Fibroblast of the aortic adventitia (primary cell): Measurements from ENCODE around the gene TTLL13. TPM values are rescaled to one million over a fixed set of nuclear protein-coding genes. Genes with fewer than 3 reads are reported as not detected.
A peak's percentile ranks its signal among the peaks of the same experiment; 100 is the strongest.

Experiments
- DNase-seq: peaks from one replicate; pipeline ENCODE4 v3.0.0-alpha.2; 2010; ENCODE audit warnings: low read depth
- H3K4me3 ChIP-seq: 2 replicates; pipeline ENCODE4 v1.5.1; 2011; ENCODE audit warnings: low read depth, mild to moderate bottlenecking, control low read depth, low read length, moderate library complexity
- CTCF ChIP-seq: IDR thresholded peaks from 2 replicates; pipeline ENCODE4 v1.5.1; 2011; ENCODE audit warnings: mild to moderate bottlenecking, low read length, control low read depth, inconsistent platforms; ENCODE audit not compliant: insufficient read depth
- total RNA-seq: library from RNA; depleted of rRNA; stranded (reverse); fragments of >200 nt; gene quantifications from 2 replicates; pipeline ENCODE4 v1.2.3, GENCODE V29; 2012; ENCODE audit warnings: low replicate concordance

TTLL13 gene
- total RNA-seq, 1 donor: 0.09 TPM

- DNase-seq: peak; percentile 54
- TF ChIP-seq CTCF: no peak
- H3K4me3 ChIP-seq: no peak overlapping the region
These were observed 12.5 kb downstream of the TTLL13 start for GRCh38 chr15:90261811-90262210.

GRCh38 chr15:90262426-90262825, 13.1 kb downstream of the TTLL13 start:
- DNase-seq: peak; percentile 19
- no peak overlapping the region for H3K4me3 ChIP-seq
- TF ChIP-seq CTCF: no peak

GRCh38 chr15:90264671-90265070, 15.3 kb downstream of the TTLL13 start:
- TF ChIP-seq CTCF: no peak
- no peak for DNase-seq
- H3K4me3 ChIP-seq: peak overlapping the region; percentile 87

- peak; percentile 88 for DNase-seq
- no peak for TF ChIP-seq CTCF
- peak within 1 kb of the TSS; percentile 87 for H3K4me3 ChIP-seq
These were observed 16.1 kb downstream of the TTLL13 start, which contains the start of gene NGRN for GRCh38 chr15:90265271-90266060. NGRN (plus strand) TSS chr15:90265672; CDS start chr15:90265713, 41 bp downstream.

GRCh38 chr15:90266061-90266431, 16.7 kb downstream of the TTLL13 start:
- H3K4me3 ChIP-seq: peak overlapping the region; percentile 87
- no peak for TF ChIP-seq CTCF
- peak; percentile 27 for DNase-seq

GRCh38 chr15:90266485-90266884, 17.1 kb downstream of the TTLL13 start:
- H3K4me3 ChIP-seq: peak overlapping the region; percentile 87
- peak; percentile 40 for DNase-seq
- TF ChIP-seq CTCF: no peak

- H3K4me3 ChIP-seq: no peak overlapping the region
- no peak for DNase-seq
- no peak for TF ChIP-seq CTCF
These were observed 19.1 kb downstream of the TTLL13 start for GRCh38 chr15:90268415-90268814.
